HG02759 (cell line): ENCODE results near the gene ANKS1B.

ENCODE experiments used
- ATAC-seq: cut with Tn5 transposase; IDR thresholded peaks from one replicate; pipeline ENCODE4 v1.9.1; 2021; ENCODE audit warnings: mild to moderate bottlenecking, moderate library complexity; ENCODE audit not compliant: unreplicated experiment

Gene ANKS1B

DNA sequence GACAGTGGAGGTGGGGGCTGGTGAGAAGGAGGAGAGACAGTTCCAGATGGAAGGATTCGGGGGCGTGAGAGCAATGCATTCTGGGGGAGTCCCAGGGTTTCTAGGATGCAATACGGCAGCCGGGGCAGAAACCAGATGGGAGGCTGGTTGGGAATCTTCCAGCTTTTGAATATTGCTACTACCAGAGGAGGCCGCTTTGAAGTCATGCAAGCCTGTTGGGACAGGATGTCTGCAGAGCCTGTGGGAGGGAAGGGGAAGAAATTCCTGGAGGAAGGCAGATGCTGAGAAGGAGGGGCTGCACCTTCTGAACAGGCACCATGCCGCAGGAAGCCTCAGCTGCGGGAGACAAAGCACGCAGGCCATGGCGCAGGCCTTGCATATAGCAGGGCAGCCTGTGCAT lies 1234.2 kb downstream of the ANKS1B start:
- no peak for ATAC-seq

DNA sequence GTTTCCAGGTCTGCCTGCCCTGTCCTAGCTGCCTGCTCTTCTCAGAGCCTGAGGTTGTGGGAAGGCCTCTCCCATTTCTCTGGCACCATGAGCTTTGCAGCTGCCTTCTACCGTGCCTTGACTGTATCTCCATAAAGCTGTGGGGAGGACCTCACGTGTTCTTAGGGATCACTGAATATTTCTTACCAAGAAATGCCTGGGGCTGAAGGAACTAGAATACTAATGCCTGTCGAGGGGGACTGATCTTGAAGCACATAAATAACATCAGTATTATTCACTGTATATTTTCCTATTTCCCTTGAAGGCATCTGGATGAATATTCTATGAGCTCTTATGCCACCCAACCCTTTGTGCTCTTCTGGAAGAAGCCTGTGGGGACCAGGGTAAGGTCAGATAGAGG lies 1236.3 kb downstream of the ANKS1B start:
- ATAC-seq = no peak

DNA sequence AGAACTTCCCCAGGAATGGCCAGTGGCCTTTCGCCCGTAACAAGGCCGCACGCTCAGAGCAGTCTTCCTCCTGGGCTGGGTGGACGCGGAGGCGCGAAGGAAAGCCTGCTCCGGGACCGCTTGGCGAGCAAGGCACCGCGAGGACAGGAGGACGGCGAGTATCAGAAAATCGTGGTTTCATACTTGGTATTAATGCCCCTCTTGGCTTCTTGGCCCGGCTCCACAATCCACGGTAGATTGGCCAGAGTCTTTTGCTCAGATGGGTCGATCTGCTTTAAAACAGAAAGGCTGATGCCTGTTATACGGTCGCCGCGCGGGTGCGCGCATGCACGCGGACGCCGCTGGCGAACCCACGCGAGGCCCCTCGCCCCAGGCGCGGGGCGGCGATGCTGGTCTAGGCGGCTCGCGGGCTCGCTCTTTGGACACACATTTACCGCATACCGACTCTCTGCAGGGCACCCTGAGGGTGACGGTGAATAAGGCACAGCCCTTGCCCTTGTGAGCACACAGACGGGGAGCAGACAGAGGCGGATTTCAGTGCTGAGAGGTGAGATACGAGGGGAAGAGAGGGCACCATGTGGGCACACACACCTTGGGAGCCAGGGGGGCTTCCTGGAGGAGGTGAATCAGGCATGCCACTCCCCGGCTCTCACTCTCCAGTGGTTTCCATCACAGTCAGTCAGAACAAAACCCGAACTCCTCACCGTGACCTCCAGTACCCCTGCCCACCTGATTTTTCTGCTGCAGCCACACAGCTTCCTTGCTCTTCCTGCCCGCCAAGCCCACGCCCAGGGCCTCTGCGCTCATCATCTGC lies 1239.0 kb downstream of the ANKS1B start:
- ATAC-seq = peak; percentile 52

DNA sequence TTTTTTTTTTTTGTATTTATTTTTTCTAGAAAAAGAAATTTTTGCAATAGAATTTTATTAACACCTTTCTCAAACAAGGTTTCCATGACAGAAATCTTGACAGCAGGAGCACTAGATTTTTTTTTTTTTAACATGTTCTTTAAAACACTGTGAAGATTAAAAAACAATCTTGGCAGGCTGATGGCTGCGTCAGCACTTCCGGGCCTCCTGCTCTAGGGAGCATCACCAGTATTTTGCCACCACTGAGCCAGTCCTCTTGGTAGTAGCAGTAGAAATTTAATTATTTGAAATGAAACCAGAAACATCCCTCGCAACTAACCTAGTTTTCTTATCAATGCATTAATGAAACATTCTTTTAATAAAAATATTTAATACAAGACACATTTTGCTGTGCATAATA lies 1240.1 kb downstream of the ANKS1B start:
- ATAC-seq = no peak

DNA sequence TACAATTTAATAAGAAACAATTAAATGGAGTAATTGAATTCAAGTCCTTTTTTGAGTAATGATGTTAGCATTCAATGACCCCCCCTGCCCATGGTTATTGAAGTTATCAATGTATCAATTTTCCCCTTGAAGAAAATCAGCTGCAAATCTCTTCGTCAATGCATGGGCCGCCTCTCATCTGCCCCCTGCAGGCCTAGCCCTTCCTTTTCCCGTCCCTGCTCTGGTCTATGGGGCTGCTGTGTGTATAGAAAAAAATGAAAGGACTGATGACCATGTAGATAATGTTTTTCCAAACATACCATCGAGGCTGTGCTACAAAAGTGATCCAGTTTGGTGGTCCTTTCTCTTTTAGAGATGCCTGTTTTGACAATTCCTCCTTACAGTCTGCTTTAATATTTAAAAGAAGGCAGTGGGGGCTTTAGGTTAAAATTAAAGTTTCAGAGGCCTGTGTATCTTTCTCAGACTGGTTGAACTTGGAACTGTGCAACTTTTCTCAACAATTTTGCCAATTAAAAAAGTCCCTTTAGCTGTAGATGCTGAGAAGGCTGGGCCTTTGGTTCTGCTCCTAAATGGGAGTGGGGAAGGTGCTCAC lies 1241.3 kb downstream of the ANKS1B start:
- peak; percentile 58 for ATAC-seq

DNA sequence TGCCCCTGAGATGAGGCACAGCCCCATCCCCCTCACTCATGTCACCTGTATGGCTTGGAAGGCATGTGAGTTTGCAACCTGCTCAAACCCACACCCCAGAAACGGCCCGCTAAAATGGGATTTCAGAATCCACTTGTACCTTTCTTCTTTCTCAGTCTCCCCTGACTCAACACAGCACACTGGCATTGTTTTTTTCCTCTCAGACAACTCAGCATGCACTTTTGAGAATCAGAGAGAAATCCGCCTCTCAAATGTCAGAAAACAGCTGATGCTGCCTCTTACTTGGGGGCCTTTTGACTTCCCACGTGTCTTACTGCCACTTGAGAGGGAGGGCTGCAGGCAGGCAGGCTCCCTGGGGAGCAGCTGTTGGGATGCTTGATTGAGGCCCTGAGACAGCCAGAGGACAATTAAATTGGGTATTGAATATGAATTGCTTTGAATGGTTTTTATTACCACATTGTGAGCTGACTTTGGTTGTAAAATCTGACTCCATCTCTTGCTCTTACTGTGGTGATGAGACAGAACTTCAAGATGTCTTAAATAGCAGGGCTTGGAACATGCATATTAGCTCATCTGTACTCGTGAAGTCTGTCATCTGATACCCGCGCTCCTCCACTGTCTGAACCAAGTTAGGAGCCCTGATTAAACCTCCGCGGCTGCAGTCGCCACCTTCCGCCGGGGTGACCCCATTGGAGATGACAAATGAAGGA lies 1243.0 kb downstream of the ANKS1B start:
- ATAC-seq = no peak

DNA sequence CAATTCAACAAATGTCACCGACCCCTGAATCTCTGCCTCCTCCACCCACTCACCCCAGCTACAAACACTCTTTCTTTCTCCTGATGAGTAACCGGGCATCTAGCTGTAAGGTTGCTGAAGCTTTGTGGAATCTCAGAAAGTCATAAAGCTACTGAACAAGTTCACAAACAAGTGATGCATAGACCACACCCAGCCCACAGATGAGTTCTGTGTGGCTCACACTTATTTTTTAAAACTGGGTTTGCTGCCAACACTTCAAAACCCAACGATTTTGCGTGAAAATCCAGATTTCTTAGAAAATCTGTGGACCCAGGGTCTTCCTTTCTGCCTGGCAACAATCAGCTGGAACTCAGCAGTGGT lies 1243.6 kb downstream of the ANKS1B start:
- ATAC-seq = no peak

DNA sequence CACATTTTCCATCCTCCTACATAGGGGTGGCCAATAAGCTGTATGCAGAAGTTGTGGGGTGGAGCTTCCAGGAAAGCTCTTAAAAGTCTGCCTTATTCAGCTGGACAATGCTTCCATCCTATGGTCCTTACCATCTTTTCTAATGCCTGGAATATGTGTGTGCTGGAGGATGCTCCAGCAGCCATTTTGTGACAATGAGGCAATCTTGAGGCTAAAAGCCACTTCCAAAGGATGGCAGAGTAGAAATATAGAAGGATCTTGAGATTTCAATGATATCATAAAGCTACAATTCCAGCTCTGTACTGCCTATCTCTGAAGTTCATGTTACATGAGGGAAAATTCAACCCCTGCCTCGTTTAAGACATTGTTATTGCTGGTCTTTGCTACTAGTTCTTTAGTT lies 1244.0 kb downstream of the ANKS1B start:
- ATAC-seq = no peak

DNA sequence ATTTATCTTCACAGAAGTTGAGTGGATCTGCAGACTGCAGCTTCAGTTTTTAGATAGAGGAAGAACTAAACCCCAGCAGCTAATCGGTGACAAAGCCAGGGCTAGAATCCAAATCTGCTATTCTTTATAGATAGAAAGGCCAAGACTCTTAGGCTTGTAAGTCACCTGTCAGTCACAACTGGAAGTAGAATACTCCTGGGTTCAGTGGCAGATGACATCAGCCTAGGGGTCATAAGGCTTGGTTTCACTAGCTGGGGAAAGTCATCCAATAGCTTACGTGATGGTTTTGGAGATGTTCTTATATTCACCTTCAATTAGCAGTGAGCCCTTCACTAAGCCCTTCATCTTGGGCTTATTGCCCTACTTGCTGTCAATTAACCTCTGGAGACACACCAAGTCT lies 1246.2 kb downstream of the ANKS1B start:
- no peak for ATAC-seq

DNA sequence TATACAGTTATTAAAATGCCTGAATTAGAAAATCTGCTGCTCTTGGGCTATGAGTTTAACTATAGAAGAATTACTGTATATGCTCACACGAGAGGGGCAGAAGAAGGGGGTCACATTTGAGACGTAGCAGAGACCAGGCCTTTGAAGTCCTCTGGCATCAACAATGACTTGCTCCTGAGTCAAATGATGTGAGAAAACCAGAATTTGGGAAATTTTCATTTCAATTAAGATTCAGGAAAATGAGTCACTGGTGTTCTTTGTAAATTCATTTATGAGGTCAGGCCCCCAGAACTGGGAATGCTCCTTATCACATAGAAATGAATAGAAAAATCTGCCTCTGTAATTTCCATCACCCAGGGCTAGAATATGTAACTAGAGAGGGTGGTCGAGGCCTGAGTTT lies 1246.7 kb downstream of the ANKS1B start:
- ATAC-seq = no peak

DNA sequence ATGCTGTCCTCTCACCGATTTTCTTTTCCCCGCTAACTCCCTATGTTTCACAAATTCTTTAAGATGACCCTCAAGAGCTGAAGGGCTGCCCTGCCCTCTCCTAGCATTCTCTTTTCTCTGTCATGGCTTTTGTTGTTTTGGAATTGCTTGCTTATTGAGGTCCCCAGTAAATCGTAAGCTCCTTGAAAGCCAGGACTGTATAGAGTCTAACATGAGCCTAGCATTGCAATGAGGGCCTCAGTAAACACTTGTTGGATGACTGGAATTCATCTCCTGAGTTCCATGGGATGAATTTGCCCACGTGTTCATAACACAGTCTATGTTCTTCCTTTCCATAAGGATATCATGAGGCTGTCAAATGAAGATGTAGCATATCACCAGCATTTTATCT lies 1247.4 kb downstream of the ANKS1B start:
- ATAC-seq = no peak

DNA sequence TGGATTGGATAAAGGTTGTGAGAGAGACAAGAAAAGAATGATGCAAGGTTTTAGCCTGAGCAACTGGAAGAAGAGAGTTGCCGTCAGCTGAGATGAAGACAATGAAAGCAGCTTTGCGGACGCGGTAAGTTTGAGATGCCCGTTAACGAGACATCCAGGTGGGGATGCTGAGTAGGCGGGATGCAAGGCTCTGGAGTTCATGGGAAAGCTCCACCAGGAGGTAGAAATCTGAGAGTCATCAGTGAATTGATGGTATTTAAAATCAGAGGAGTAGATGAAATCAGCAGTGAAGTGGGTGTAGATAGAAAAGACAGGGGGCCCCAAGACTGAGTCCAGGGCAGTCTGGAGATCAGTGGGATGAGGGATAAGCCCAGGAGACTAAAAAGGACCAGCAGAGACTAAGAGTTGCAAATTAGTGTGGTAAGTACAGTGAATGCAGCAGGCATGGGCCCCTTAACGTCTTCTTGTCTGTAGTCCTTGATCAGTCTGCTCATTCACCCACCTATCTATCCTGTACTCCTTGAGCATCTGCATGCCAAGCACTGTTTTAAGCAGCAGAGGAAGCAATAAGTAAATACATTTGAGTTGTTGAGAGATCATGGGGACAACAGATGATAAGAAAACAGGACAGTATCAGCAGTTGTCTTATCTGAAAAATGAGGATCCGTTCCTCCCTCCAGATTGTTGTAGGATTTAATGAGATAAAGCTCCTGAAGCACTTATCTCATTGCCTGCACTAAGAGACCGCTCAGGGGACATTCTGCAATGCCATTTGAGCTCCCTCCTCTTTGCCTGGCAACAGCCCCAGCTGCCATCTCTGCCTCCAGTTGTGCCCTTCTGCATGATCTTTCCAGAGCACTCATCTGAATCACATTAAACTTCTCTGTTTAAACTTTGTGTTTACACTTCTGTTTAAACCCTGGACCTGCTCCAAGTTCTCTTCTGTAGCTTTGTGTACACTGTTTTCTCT lies 1248.1 kb downstream of the ANKS1B start:
- ATAC-seq = no peak

DNA sequence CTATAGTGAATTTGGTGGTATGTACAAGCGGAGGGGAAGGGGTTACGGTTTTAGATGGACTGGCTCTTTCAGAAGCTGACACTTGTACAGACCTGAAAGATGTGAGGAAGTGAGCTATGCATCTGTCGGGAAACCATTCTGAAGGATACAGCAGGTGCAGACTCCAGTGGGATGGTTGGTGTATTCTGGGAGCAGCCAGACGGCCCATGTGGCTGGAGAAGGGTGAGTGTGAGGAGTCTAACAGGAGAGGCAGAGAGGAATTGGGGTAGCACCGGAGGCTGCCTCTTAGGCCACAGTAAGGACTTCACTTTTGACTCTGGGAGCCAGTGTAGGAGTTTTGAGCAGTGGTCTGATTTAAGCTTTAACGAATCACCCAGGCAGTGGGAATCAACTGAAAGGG lies 1248.9 kb downstream of the ANKS1B start:
- ATAC-seq = no peak

DNA sequence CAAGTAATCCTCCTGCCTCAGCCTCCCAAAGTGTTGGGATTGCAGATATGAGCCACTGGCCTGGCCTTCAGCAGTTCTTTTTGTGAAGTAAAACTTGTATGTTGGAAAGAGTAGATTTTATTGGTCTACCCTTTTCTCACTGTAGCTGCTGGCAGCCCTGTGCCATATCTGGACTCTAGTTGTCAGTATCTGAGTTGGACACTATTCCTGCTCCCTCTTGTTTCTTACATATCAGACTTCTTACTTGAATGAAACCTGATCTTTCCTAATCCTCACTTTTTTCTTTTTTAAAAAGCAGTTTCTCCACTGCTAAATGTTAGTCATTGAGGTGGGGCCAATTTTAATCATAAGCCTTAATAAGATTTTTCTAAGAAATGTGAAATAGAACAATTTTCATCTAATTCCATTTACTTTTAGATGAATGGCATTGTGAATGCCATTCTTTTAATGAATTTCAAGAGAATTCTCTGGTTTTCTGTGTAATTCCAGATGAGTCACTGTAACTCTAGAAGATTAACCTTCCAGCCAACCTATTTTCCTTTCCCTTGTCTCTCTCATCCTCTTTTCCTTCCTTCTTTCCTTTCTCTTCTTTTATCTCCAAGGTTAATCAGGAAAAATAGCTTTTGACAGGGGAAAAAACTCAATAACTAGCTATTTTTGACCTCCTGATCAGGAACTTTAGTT lies 1250.9 kb downstream of the ANKS1B start:
- ATAC-seq = no peak

DNA sequence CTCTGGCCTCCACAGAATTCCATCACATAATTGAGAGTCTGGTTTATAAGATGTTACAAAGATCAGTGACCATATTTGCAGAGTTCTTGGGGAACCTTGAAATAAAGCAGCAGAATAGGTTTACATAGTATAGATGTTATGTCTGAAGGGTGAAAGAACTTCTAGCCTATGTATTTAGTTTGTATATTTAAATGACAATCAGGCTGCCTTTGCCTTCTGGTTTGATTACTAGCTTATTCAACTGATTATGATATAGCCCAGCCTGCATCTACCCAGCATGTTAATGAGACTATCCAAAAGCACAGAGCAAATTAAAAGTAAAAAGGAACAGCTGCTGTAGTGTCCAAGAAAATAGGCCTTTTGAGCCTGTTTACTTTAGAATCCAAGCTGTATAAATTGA lies 1254.3 kb downstream of the ANKS1B start:
- ATAC-seq = no peak

DNA sequence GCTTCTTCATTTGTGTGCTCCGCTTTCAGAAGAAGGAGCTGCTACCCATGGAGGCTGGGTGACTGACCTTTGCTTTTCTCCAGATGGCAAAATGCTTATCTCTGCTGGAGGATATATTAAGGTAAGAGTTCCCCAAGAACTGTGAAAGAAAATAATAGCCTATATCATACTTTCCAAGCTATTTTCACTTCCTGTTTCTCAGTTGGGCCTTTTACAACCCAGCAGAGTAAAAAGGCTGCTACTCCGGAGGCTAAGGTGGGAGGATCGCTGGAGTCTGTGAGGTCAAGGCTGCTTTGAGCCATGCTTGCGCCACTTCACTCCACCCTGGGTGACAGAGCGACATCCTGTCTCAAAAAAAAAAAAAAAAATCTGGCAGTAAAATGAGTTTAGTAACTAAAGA lies 1257.5 kb downstream of the ANKS1B start:
- no peak for ATAC-seq

DNA sequence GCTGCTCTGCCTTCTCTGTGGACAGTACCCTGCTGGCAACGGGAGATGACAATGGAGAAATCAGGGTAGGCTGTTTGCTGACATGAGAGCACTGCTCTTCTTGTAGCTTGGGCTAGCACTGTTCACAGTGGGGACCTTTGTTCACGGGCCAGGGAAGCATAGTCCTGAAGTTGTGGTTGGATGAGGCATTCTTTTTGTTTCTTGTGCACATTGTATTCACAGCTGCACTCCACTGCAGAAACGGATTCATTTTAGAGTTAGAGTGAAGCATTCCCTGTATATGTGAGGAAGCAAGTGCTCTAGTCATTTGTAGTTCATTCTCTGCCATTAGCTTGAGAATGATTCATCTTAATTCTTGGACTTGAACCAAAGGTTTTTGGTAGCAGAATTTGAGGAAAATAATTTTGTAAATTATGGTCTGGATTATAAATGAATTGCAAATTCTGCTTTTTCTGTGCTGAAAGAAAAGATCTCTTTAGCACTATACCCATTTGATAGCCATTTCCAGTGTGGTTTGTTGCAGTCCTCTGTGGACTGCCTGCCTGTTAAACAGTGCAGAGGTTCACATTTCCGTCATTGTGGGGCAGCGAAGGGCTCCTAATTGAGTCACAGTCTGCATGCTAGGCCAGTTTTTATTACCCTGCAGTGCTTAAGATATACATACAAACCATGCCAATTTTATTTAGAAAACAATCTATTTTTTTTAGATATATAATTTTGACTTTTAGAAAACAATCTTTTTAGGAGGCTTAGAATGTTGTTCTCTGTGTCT lies 1259.1 kb downstream of the ANKS1B start:
- ATAC-seq = peak; percentile 89

DNA sequence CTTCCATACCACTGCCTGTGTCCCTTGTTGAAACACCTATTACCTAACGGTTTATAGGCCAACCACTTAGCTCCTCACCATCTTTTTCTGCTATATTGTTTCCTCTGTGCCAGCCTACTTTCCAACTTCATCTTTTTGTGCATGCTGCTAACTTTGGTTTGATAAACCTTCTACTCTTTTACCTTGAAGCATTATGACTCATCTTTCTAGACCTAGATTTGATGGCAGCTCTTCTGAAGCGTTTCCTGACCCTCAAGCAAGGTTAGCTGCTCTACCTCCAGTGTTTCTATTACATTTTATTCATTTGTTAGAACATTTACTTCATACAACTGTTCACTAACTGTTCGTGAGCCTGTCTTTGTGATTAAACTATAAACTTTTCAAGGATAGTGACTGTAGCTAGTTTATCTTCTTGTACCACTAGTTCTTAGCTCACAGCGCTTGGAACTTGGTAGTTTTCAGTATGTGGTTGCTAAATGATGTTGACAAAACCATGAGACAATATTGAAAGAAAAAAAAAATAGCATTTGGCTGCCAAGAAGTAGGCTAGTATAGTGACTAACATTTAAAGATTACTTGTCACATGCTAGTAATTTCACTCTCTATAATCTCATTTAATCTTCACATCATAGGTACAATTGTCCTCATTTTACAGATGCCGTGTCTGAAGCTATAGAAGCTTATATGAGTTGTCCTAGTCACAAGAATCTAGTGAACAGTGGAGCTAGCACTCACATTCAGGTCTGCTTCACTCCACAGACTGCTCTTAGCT lies 1260.2 kb downstream of the ANKS1B start:
- ATAC-seq = no peak

DNA sequence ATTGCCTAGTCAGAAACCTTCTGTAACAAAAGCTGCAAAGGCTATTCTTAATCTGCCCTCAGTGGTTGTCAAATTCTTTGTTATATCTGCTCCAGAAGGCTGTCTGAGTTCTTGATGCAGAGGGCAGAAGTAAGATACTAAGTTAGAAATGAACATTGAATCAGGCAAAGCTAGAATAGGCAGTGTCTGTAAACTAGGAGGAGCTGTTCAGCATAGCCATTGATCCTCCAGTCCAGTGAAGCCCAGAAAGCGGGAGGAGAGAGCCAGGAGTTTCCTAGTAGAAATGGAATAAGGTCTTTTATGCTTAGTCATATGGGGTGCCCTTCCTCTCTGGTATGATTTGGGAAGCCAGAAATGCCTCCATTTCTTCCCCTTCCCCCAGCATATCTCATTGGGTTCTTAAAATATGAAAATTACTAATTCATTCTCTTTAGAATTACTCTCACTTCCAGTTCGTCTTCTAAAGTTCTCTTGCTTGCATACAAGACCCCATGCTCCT lies 1263.5 kb downstream of the ANKS1B start:
- ATAC-seq = no peak
